HG03108 (cell line): ENCODE data around the gene FBXO8.

Experiments
- ATAC-seq: cut with Tn5 transposase; IDR thresholded peaks from one replicate; pipeline ENCODE4 v1.9.1; 2021; ENCODE audit warnings: moderate library complexity; ENCODE audit not compliant: unreplicated experiment

Gene FBXO8

DNA sequence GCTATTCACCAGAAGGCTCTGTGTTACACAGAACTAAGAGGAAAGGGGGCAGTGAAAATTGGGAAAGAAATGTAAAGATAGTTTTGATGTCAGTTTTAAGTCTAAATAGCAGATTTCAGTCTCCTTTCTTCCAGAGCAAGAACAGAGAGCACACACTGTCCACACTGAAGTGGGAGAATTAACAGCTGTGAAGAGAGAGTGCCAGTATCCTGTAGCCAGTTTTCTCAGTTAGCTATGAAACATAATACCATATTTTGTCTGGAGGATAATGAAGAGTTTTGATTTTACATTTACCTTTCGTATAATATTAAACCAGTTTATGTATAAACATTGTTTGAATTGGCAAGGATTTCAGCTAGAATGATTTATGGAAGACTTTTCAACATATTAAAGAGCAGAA, 35.1 kb downstream of the FBXO8 start:
- no peak for ATAC-seq

DNA sequence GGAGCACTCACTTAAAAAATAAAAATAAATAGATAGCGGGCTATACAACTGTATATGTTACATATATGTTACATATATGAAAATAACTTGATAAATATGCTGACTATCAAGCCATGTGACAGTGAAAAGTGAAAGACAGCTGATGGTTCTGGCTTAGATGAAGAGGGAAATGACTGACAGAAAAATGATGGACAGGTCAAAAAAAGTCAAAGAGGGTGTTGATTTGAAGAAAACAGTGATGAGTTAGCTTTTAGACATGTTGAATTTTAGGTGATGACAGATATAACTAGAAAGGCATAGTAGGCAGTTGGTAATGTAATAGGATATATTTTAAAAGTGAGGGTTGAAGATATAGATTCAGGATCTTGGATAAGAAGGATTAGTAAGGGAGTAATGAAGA, 37.8 kb downstream of the FBXO8 start:
- no peak for ATAC-seq

DNA sequence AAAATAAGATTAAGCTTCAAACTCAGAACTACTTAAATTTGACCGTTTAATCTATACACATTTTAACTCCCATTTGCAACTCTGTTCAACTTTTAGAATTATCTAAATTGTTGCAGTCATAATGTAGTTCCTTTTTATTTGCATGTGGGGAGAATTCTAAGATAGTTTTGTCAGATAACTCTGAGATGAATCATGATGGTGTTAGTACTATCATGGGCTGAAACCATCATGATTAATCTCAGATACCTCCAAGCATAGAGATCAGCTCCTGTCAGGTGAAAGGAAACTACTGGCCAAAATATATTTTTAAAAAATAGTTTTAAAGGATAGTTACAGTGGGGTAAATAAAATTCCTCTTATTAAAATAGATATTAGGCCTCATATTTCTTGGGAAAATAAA, 39.0 kb downstream of the FBXO8 start:
- ATAC-seq: no peak

DNA sequence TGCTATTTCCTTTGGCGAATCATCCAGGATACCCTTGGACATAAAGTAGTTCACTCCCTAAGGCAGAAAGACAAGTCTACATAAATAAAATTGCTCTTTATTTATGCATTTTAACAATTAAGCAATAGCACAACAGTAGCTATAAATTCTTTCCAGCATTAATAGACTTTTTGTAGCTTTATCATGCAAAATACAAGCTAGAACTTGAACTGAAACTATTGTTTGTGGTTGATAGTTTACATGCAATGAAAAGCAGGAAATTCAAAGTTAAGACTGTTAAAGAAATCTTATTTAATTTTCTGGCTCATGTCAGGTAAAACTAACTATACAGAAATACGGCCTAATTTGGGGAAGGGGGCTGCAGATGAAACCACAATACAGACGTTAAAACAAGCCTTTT, 42.3 kb downstream of the FBXO8 start:
- no peak for ATAC-seq

DNA sequence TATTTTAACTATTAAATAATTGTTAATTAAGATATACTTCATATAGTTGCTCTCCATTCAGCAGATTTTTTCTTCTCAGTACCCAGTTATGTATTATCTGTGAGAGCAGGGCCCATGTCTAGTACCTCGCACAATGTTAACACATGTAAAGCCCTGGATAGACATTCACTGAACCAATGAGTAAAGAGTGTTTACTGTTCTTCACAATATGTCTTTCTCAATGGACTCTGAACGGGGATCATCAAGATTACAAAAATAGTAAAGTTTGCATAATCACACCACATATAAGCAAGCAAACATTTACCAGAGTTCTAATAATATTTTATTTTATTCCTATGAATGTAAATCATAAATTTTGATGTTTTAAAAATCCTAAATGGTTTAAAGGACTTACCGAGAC, 47.1 kb downstream of the FBXO8 start:
- ATAC-seq: no peak

DNA sequence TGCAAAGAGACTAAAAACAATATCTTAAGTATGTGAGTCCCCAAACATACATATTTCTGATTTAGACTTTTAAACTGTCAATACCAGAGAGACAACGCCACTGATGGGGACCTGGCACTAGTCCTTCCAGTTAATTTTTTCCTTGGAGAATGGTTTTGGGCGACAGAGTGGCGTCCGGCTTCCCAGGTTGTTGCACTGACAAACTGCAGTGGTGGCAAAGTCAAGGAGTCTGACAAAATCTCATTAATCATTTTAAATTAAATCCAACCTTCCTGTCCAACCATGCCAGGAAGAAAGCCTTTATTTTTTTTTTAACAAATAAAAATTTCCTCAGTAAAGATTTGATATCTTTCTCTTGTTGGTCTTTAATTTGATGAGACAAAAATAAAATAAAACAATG, 52.8 kb downstream of the FBXO8 start:
- no peak for ATAC-seq

DNA sequence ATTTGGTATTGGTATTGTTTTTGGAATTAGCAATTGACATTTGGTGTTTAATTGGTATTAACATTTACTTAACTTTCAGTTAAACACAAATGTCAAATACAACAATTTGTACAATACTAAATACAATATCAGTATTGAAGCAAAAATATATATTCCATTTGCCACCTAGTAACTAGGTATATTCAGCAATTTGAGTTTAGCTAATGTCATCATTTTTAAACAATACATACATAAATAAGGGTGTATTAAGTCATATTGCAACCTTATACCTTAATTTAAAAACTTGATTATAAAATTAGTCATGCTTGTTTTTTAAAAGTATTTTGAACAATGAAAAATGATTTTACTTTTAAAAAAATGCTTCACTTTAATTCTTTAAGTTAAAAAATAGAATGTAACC, 53.3 kb downstream of the FBXO8 start:
- ATAC-seq: no peak

DNA sequence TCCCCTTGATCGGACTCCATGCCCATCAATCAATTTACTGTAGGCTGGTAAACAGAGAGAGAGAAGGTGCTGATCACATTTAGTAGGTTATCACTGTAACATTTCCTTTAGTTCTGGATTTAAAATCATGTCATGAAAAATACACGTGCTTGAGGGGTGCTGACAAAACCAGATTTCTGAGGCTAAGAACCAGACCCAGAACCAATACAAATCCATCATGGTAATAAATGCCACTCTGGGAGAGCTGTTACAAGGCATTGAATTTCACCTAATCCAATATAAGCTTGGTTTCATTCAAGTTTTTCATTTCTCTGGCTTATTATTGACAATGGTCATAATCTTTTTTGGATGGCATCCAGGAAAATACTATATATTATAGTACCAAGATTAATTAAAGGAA, 54.5 kb downstream of the FBXO8 start:
- ATAC-seq: no peak

DNA sequence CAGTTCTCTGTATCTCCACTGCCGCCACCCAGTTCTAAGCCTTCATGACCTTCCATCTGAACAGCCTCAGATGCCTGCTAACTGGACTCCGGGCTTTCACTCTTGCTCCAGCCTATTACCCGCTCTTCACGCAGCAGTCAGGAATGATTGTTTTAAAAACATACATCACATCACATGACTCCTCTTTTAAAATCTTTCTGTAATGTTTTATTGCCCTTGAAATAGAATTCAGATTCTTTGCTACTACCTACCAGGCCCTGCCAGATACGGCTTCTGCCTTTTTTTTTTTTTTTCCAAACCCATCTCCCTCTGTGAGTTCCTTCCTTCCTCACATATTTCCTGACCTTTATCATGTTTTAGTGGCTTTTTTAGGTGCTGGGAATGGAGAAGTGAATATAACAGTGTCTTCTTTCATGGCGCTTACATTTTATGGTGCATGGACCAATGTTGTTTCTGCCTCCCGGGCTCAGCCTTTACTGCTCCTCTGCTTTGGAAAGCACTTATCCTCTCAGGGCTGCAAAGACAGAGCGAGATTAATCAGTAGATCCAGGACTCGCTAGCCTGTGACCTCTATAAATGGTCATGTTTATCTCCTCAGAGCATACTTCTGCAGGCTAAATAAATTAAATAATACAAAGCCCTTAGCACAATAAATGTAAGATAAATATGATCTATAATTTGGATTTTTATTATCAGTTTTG, 58.0 kb downstream of the FBXO8 start:
- no peak for ATAC-seq

DNA sequence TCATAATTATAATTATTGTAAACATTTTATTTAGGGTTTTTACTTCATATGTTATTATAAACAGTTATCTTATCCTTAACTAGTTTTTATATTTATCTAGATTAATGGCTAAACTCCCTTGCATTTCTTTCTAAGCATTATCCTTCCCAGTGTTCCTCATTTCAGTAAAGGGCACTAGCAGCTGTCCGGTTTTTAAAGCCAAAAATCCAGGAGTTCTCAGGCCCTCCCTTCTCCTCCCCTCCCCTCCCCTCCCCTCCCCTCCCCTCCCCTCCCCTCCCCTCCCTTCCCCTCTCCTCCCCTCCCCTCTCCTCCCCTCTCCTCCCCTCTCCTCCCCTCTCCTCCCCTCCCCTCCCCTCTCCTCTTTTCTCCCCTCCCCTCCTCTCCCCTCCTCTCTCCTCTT, 58.9 kb downstream of the FBXO8 start:
- no peak for ATAC-seq

DNA sequence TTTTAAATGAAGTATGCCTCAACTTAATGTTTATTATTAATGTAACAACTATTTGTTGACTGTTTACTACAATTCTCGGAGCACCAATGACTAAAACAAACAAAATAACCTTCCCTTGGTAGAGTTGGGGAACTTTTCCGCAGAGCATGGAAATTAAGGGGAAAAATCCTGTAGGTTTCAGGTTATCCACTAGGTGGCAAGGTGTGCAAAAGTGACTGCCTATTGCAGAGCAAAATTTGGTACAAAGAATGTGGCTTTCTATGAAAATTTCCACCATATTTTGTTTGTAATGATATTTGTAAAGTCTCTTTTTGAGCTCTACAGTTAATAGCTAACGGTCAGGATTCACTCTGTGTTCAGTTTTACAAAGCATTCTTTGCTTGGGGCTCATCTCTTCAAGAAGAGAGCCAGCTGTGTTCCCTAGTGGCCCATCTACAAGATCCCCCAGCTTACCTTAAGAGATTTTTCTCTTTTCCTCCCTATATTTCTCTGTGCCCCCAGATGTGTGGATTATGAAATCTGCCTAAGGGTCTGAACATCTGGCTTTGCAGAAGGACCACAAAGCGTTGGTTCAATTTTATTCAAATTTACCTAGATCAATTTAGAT, 61.1 kb downstream of the FBXO8 start:
- no peak for ATAC-seq

DNA sequence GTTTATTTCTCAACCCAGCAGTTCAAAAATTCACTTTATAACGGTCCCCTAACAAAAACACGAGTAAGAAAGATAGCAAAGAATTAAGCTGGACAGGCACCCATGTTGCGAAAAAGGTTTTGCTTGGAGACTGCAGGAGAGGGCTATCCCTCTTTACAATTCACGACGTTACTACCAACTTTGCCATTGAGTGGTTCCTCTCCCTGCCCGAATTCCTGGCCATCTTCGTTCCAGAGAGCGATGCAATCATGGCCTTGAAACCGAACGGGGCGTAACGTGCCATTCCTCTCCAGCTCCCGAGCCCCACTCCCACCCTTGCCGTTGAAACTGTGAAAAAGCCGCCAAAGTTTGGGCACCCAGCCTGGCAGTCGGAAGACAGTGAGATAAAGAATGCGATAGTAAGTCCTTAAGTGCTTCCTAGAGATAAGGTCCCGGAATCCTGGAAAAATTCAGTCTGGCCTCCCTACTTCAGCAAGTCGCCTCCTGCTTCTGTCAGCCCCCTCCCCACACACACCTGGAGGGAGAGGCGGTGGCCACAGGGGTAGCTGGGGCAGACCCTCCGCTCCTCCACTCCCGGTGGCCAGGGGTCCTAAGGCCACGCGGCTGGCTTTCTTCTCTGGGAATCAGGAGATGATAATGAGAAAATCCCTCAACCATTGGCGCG, 65.2 kb downstream of the FBXO8 start:
- no peak for ATAC-seq

DNA sequence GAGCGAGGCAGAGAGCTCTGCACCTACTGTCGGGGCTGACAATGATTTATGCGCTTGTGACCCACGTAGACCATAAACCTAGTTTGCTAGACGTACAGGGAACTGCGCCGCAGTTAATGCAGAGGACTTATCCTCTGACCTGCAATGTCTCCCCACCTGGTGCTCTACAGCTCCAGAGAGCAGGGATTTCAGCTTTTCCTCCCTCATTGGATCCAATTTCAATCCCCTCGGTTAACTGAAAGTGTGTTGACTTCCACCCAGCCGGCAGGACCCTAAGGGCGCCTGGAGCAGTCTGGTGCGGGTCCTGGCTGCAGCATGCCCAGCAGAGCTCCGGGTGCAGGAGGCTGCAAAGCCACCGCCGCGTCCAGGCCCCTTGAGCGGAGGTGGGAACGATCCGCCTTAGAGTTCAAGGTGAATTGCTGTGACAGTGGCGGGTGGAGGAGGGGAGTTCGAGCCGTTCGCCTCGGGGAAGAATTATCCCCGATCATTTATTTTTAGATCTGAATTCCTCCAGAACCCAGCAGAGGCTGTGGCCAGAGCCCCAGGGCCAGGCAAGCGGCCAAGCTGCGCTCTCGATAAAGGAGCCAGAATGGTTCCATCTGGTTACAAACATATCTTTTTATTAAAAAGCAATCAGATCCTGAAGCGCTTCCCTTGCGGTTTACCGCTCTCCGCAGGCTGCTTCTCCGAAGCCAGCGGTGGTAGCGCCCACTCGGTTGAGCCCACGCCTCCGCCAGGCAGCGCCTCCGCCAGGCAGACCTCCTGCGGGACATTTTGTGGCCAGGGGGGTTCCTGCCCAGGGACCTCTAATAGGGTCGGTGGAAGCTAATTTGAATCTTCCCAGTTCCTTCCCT, 66.0 kb downstream of the FBXO8 start:
- ATAC-seq: no peak

DNA sequence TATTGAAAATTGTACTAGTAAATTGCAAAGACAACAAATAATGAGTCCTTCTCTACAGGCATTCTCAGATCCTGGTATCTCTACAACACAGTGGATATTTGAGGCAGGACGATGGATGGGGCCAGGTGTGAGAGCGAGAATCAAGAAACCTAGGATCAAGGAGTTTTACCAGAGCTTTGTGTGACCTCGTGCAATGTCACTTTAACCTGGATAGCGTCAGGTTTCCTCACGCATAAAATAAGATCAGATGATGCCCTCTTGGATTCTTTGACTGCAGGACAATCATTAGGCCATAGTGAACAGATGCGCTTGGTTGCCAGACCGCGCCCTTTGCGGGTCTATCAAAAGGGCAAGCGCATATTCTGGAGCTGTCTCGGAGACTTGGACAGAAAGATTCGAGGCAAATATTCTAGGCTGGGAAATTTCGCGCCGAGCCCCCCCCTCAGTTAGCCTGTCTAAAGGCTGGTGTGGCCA, 66.6 kb downstream of the FBXO8 start:
- no peak for ATAC-seq

DNA sequence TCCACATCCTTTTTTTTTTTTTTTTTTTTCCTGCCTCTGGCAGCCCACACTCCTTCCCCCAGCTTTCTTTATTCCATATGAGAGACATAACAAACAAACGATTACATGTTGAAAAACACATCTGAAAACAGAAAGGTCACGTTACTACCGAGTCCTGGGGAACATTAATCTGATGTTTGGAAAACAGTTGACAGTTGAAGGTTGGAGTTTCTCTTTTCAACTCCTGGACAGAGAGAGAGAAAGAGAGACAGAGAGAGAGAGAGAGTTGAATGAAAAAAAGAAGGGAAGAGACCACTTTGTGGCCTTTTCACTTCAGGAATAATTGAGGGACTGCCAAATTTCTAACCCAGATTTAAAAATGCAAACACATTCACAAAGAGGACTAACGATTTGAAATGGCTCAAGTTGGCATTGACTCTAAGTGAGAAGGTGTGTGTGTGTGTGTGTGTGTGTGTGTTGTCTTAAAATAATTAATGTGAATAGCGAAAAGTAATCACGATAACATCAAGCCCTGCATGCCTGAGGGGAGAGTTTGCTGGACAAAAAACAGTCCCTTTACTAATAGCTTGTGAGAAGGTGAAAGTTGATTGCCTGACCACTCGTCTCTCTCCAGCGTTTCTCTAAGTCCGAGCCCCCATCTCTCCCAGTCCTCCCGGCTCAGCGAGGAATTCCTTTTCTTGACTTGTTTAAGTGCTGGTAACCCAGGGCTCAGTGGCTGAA, 67.3 kb downstream of the FBXO8 start:
- ATAC-seq: no peak

DNA sequence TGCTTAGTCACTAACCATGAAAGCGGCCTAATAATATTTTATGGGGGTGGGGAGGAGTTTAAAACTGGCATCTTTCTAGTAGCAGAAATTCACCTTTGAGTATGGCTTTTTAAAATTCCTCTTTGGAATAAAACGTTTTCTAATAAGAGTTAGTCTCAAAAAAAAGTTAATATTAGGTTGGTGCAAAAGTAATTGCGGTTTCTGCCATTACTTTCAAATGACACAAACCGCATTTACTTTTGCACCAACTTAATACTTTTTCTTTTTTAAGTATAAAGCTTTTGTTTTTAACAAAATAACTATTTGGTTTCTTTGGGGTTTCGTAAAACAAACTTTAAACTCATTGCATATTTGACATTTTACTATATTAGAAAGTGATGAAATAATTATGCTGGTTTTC, 68.4 kb downstream of the FBXO8 start:
- ATAC-seq: no peak

DNA sequence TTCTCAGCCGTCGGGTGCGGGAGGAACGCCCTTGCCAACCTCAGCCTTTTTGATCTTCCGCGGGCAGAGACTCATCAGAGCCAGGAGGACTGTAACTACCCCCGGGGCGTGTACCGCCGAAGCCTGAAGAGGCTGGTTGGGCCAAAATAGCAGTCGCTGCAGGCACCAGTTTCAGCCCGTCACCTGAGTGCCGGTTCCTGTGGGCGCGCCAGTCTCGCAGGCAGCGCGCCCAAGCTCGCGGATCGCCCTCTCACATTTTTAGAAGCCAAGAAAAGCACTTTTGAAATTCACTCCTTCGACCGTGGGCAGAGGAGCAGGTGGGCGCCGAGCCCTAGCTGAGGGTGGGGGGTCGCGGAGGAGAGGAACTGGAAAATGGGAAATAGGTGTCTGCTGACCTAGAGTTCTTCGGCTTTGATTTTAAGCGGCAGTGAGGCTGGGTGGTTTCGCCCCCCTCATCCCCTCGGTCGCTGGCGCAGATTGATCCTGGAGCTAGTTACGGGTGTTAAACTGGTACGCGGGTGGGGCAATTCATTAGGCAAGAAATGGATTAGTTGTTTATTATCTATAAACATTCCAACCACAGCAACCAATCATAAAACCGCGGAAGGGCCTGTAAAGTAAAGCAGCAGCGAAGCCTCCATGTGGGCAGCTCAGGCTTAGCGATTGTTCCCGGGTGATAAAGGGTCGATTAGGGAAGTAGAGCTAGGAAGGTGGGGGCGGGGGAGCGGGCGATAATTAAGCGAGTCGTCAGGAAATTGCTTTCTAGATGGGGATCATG, 69.2 kb downstream of the FBXO8 start:
- ATAC-seq: peak; percentile 42

DNA sequence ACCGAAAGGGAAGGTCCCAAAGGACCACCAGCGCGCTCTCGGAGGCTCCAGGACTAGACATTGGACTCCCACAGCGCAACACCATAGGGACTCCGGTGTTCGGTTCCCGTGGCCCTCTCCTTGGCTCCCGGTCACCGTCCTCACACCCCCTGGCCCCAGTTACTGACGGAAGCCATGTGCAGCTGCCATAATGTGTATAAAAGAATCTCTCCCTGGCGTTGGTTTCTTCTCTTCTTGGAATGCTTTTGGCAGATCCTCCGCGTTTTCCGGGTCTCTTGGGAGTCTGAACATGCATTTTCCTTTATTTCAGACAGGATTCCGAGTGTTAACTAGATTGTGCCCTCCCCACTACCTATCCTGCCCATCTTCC, 69.8 kb downstream of the FBXO8 start:
- no peak for ATAC-seq

DNA sequence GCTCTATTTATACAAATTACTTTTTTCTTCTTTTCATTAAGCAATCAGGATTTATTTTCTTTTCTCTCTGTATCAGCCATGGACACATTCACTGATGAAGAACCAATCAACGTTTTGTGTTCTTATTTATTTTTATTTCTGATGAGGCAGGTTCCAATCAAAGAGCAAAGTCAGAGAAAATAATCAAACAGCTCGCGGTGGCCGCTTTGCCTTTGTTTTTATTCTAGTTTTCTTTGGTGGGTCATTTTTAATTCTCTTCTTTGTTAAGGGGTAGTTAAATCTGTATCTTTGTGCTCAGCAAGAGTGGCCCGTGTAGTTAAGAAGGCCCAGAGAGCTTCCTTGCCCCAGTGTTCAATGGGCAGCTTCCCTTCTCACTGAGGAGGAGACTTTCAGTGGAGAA, 71.4 kb downstream of the FBXO8 start:
- ATAC-seq: no peak

DNA sequence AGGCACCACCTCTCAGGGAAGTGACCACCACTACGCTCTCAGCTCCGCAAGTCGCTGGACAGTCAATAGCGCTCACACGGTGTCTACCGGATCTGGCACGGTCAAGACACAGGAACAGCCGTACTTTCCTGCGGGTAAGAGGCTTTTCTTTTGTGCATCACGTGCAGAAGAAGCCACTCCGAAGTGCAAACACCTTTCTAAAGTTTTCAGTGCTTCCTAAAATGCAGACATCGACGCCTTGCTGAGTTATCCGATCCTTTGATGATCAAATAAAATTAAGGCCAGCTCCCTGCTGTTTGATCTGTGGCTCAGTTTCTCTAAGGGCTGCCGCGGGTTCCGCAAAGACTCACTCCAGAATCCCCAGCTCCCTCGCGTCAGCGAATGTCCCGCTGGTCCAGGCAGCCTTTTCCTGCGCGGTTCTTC, 71.8 kb downstream of the FBXO8 start:
- ATAC-seq: no peak
